Adipose tissue (tissue), 3 donors: Measurements from ENCODE around the gene IL10RA. TPM values are rescaled to one million over a fixed set of nuclear protein-coding genes. Genes with fewer than 3 reads are reported as not detected.
"Not testable (repeated sequence)": the region's sequence is repeated elsewhere in the genome, so short reads cannot be mapped to it uniquely, and the experiment has no call there.

Experiments used
- H3K27ac ChIP-seq: one replicate; pipeline ENCODE4 v1.5.1; 2013; ENCODE audit warnings: low read depth, low read length
- WGBS, 3 donors: extraction: QIAGEN DNeasy Blood & Tissue Kit; methylation state at CpG; one replicate each; pipeline ENCODE4 v1.1.7; 2013; 5-methylcytosine and 5-hydroxymethylcytosine counted together
- polyA plus RNA-seq, 3 donors: library from polyadenylated mRNA; stranded (reverse); fragments of 200-250 nt; gene quantifications; one replicate each; pipeline ENCODE4 v1.2.3, GENCODE V29; 2013
- donor health status: healthy with polysubstance abuse.
- donor health status: Bipolar disorder and iron deficiency.
- donor health status: healthy.

Gene IL10RA
- 10 to 100 TPM in 1 of 3 donors, 1 to 10 TPM in 2; 2.0 to 17.4 (median 8.1) TPM for polyA plus RNA-seq

- WGBS, 3 donors = 2 to 3% (median 2%) methylated on average over 70 to 71 of the region's 71 CpGs
Measured at GRCh38 chr11:117985953-117986887, at the start of gene IL10RA. TSS of gene IL10RA (plus strand) at chr11:117986394. CDS start at chr11:117986468, 74 bp downstream.

GRCh38 chr11:117936973-117937372, 49.2 kb upstream of the IL10RA start:
- WGBS, 3 donors = 43 to 82% (median 79%) methylated on average over 6 of the region's 6 CpGs
- no peak overlapping the region for H3K27ac ChIP-seq

More at GRCh38 chr11:117985953-117986887, at the start of gene IL10RA:
- H3K27ac ChIP-seq = no peak within 1 kb of the TSS

- 95 to 97% (median 96%) methylated on average over 8 of the region's 8 CpGs for WGBS, 3 donors
- no peak overlapping the region for H3K27ac ChIP-seq
Measured at GRCh38 chr11:117940736-117941135, 45.5 kb upstream of the IL10RA start.

GRCh38 chr11:117941163-117941707, 45.0 kb upstream of the IL10RA start:
- WGBS, 3 donors = 58 to 90% (median 85%) methylated on average over 4 of the region's 4 CpGs
- no peak overlapping the region for H3K27ac ChIP-seq

GRCh38 chr11:117941976-117942654, 44.1 kb upstream of the IL10RA start:
- WGBS, 3 donors = 83 to 86% (median 86%) methylated on average over 6 of the region's 6 CpGs

GRCh38 chr11:117944554-117944953, 41.6 kb upstream of the IL10RA start:
- 60 to 82% (median 63%) methylated on average over 5 of the region's 5 CpGs for WGBS, 3 donors

More at GRCh38 chr11:117941976-117942654, 44.1 kb upstream of the IL10RA start:
- no peak overlapping the region for H3K27ac ChIP-seq

GRCh38 chr11:117945047-117945810, 41.0 kb upstream of the IL10RA start:
- WGBS, 3 donors = 25 to 54% (median 26%) methylated on average over 7 of the region's 7 CpGs
- no peak overlapping the region for H3K27ac ChIP-seq

More at GRCh38 chr11:117944554-117944953, 41.6 kb upstream of the IL10RA start:
- no peak overlapping the region for H3K27ac ChIP-seq

GRCh38 chr11:117946156-117946841, 39.9 kb upstream of the IL10RA start:
- H3K27ac ChIP-seq = no peak overlapping the region
- WGBS, 3 donors = 55 to 77% (median 64%) methylated on average over 5 of the region's 5 CpGs

GRCh38 chr11:117946842-117947526, 39.2 kb upstream of the IL10RA start:
- WGBS, 3 donors = 42 to 47% (median 45%) methylated on average over 7 of the region's 7 CpGs

GRCh38 chr11:117947751-117948150, 38.4 kb upstream of the IL10RA start:
- H3K27ac ChIP-seq = not testable (repeated sequence)
- WGBS, 3 donors = 75 to 78% (median 75%) methylated on average over 10 of the region's 10 CpGs

More at GRCh38 chr11:117946842-117947526, 39.2 kb upstream of the IL10RA start:
- no peak overlapping the region for H3K27ac ChIP-seq

GRCh38 chr11:117948466-117948865, 37.7 kb upstream of the IL10RA start:
- WGBS, 3 donors = 85 to 92% (median 90%) methylated on average over 11 of the region's 11 CpGs
- not testable (repeated sequence) for H3K27ac ChIP-seq

GRCh38 chr11:117949062-117949461, 37.1 kb upstream of the IL10RA start:
- H3K27ac ChIP-seq = no peak overlapping the region
- WGBS, 3 donors = 57 to 73% (median 65%) methylated on average over 6 of the region's 6 CpGs

- H3K27ac ChIP-seq = no peak overlapping the region
- WGBS, 3 donors = 13 to 24% (median 17%) methylated on average over 5 of the region's 5 CpGs
Measured at GRCh38 chr11:117950301-117950700, 35.9 kb upstream of the IL10RA start.

- WGBS, 3 donors = 77 to 88% (median 82%) methylated on average over 15 of the region's 15 CpGs
- H3K27ac ChIP-seq = no peak overlapping the region
Measured at GRCh38 chr11:117950993-117951961, 34.9 kb upstream of the IL10RA start.

GRCh38 chr11:117953024-117953671, 33.0 kb upstream of the IL10RA start:
- WGBS, 3 donors = 76 to 94% (median 93%) methylated on average over 3 of the region's 3 CpGs
- no peak overlapping the region for H3K27ac ChIP-seq

GRCh38 chr11:117958949-117959348, 27.2 kb upstream of the IL10RA start:
- WGBS, 3 donors = 94 to 99% (median 97%) methylated on average over 1 of the region's 1 CpG
- H3K27ac ChIP-seq = no peak overlapping the region
